Suprapubic skin (tissue), 3 donors: Measurements from ENCODE around the gene SPTBN1.

ENCODE experiments used
- POLR2A ChIP-seq, 2 donors: fragments of 450-650 bp; IDR thresholded peaks; one replicate each; pipeline ENCODE4 v1.6.1; 2017; ENCODE audit warnings: antibody characterized with exemption in 2 of 2, mild to moderate bottlenecking in 2 of 2, moderate library complexity in 2 of 2
- TF ChIP-seq, protein P1 (sequence below), 2 donors: fragments of 200-600 bp in 1 of 2; fragments of 450-650 bp in 1 of 2; sonication (generic) in 1 of 2; IDR thresholded peaks; one replicate each; pipeline ENCODE4 v1.5.1; 2016 to 2019; ENCODE audit warnings: antibody characterized with exemption in 2 of 2, mild to moderate bottlenecking in 1 of 2, moderate library complexity in 1 of 2

DNA sequence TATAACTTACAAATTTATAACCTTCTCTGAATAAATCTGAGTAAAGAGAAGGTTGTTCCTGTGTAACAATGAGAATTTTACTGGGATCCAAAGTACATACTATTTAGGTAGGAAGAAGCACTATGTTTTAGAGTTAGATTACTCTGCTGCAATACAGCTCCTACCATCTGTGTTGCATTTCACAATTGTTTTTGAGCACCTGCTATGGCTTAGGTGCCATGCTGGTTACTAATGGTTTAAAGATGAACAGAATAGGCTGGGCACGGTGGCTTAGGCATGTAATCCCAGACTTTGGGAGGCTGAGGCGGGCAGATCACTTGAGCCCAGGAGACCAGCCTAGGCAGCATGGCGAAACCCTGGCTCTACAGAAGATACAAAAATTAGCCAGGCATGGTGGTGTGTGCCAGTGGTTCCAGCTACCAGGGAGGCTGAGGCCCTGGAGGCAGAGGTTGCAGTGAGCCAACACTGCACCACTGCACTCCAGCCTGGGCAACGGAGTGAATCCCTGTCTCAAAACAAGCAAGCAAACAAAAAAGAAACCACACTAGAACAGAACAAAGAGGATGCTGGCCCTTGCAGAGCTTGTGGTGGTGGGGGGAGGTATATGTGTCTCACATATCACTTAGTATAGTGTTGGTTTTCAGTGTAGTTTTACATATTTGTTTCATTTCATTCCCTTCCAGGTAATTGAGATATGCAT lies 56.7 kb downstream of the SPTBN1 start:
- no peak for TF ChIP-seq POLR2A (IDR thresholded peaks at IDR 0.05)
- TF ChIP-seq, protein P1, sequence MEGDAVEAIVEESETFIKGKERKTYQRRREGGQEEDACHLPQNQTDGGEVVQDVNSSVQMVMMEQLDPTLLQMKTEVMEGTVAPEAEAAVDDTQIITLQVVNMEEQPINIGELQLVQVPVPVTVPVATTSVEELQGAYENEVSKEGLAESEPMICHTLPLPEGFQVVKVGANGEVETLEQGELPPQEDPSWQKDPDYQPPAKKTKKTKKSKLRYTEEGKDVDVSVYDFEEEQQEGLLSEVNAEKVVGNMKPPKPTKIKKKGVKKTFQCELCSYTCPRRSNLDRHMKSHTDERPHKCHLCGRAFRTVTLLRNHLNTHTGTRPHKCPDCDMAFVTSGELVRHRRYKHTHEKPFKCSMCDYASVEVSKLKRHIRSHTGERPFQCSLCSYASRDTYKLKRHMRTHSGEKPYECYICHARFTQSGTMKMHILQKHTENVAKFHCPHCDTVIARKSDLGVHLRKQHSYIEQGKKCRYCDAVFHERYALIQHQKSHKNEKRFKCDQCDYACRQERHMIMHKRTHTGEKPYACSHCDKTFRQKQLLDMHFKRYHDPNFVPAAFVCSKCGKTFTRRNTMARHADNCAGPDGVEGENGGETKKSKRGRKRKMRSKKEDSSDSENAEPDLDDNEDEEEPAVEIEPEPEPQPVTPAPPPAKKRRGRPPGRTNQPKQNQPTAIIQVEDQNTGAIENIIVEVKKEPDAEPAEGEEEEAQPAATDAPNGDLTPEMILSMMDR (IDR thresholded peaks at IDR 0.05) = no peak
